ENCODE results near the gene WDR48. TPM values are rescaled to one million over a fixed set of nuclear protein-coding genes. Genes with fewer than 3 reads are reported as not detected.

The WDR48 gene
- total and polyA plus RNA-seq, 9 donors = 20.7 to 55.5 (median 38.2) TPM

DNA sequence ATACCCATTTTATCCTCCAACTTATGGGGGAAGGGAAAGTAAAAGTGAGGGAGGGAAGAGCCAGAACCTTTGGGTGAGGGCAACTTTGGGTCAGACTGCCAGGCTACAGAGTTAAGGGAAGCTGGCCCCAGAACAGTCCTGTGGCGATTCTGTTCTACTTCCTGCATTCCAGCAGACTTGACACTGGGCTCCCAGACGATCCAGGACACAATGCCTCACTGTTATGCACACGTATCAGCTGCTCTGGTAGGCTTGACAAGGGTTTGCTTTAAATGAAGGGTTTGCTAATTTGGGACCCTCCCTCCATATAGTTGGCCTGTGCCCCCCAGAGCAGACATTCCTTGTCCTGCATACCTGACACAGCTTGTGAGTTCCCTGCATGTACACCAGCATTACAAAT lies 45.0 kb downstream of the WDR48 start:
- Histone ChIP-seq H3K36me3 (no peaks in the 10 kb centered on the region), H3K4me1 (ENCODE audit: insufficient read depth) (peaks cover 4% of the 10 kb centered on the region), H3K4me3 (no peak overlapping the region), H3K27ac (no peak overlapping the region), H3K9me3 (no peaks in the 10 kb centered on the region), H3K27me3 (no peaks in the 10 kb centered on the region)
- intact Hi-C loops (cut with DNase I) = no loop called here
- 9 to 28% (median 22%) methylated on average over 3 of the region's 3 CpGs for WGBS, 3 donors
- TF ChIP-seq EP300 (IDR thresholded peaks at IDR 0.05) (no peak), POLR2A (IDR thresholded peaks at IDR 0.05) (no peak)
- DNase-seq = no peak

DNA sequence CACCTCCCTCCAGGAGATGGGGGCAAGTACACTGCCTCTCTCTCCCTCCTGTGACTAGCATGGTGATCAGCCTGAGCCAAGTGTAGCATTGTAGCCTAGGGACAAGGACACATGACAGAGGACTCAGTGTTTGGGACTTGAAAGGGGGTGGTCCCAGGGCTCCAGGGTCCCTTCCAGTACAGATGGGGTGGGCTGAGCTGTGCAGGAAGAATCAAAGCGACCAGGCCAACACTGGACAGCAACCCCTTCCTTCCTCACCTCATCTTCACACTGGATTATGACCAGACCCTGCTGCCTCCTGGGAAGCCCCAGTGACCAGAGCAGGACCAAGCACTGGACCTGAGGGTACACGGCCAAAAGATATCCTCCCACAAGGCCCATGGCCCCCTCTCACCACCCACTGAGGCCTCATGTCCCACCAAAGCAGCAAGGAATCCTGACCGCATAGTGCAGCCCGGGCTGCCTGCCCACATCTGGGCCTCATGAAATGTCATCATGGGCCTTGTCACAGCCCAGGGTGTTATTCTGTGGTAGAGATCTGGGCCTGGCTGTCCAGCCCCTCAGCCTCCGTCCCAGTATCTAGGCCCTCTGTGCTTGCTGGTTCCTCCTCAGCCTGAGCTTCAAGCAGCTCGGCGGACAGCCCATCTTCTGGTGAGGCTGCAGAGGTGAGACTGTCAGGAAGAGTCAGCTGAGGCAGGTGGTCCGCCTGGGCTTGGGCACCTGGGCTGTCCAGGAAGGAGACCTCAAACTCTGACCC lies 46.1 kb downstream of the WDR48 start:
- Histone ChIP-seq H3K4me3 (no peak overlapping the region), H3K36me3 (no peaks in the 10 kb centered on the region), H3K27ac (no peak overlapping the region), H3K4me1 (ENCODE audit: insufficient read depth) (peaks cover 4% of the 10 kb centered on the region), H3K9me3 (no peaks in the 10 kb centered on the region), H3K27me3 (no peaks in the 10 kb centered on the region)
- no peak for DNase-seq
- intact Hi-C loops (cut with DNase I) = no loop called here
- 79 to 89% (median 85%) methylated on average over 7 to 8 of the region's 8 CpGs for WGBS, 3 donors
- TF ChIP-seq EP300 (IDR thresholded peaks at IDR 0.05) = no peak
- TF ChIP-seq POLR2A (IDR thresholded peaks at IDR 0.05) = no peak
- TF ChIP-seq, protein P1, sequence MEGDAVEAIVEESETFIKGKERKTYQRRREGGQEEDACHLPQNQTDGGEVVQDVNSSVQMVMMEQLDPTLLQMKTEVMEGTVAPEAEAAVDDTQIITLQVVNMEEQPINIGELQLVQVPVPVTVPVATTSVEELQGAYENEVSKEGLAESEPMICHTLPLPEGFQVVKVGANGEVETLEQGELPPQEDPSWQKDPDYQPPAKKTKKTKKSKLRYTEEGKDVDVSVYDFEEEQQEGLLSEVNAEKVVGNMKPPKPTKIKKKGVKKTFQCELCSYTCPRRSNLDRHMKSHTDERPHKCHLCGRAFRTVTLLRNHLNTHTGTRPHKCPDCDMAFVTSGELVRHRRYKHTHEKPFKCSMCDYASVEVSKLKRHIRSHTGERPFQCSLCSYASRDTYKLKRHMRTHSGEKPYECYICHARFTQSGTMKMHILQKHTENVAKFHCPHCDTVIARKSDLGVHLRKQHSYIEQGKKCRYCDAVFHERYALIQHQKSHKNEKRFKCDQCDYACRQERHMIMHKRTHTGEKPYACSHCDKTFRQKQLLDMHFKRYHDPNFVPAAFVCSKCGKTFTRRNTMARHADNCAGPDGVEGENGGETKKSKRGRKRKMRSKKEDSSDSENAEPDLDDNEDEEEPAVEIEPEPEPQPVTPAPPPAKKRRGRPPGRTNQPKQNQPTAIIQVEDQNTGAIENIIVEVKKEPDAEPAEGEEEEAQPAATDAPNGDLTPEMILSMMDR (IDR thresholded peaks at IDR 0.05) = no peak

DNA sequence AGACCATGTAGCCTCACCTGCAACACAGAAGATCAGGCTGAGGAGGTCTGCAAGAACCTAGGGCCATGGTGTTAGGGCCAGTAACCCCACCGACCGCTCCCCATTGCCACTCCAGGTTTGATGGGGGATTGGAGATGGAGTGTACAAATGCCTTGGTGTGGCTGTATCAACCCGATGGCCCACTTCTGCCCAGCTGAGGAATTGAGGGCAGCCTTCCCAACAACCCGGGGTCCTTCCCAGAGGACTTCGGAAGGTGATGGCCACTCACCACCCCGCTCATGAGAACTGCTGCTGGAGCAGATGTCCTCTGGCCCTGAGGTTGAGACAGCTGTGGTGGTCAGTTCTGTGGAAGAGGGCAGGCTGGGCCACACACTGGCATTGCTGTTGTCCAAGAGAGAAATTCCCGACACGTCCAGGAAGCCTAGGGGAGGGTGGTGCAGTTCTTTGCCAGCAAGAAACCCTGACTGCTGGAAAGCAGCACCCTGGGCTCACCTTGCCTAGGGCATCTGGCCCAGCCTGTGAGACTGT lies 46.7 kb downstream of the WDR48 start:
- no peaks in the 10 kb centered on the region for H3K9me3 ChIP-seq
- no peak overlapping the region for H3K4me3 ChIP-seq
- H3K27ac ChIP-seq = no peak overlapping the region
- H3K4me1 ChIP-seq (ENCODE audit: insufficient read depth) = peaks cover 4% of the 10 kb centered on the region
- H3K36me3 ChIP-seq = no peaks in the 10 kb centered on the region
- no peaks in the 10 kb centered on the region for H3K27me3 ChIP-seq
- no peak for TF ChIP-seq POLR2A (IDR thresholded peaks at IDR 0.05)
- no peak for TF ChIP-seq EP300 (IDR thresholded peaks at IDR 0.05)
- TF ChIP-seq, protein P1 (IDR thresholded peaks at IDR 0.05) = no peak
- intact Hi-C loops (cut with DNase I) = no loop called here
- no peak for DNase-seq
- WGBS, 3 donors = 90 to 94% (median 90%) methylated on average over 8 of the region's 8 CpGs

DNA sequence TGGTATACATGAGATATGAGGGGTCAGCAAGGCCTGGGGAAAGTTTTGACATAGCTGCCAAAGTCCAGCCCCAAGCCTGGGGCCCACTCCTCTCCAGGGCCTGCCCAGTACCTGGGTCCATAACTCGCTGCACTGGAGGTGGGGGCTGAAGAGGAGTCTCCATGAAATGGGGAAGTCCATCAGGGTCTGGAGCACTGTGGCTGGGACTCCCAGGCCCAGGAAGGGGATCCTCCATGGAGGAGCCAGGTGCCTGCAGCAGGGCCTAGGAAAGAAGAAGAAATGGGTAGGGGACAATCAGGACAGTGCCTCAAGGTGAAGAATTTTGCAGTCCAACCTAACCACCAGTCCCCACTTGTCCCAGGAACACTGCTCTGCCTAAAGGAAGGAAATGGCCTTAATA lies 47.4 kb downstream of the WDR48 start:
- intact Hi-C loops (cut with DNase I) = no loop called here
- 89 to 91% (median 91%) methylated on average over 1 of the region's 1 CpG for WGBS, 3 donors
- Histone ChIP-seq H3K4me1 (ENCODE audit: insufficient read depth) (peaks cover 4% of the 10 kb centered on the region), H3K27me3 (no peaks in the 10 kb centered on the region), H3K4me3 (no peak overlapping the region), H3K36me3 (no peaks in the 10 kb centered on the region), H3K9me3 (no peaks in the 10 kb centered on the region), H3K27ac (peak overlapping the region in 1 of 2 donors; percentile 30)
- DNase-seq = no peak
- TF ChIP-seq, protein P1 (IDR thresholded peaks at IDR 0.05) = no peak
- TF ChIP-seq EP300 (IDR thresholded peaks at IDR 0.05) (no peak), POLR2A (IDR thresholded peaks at IDR 0.05) (no peak)

Data from ovary (tissue), 9 donors.